ENCODE results near the gene STPG4. TPM values are rescaled to one million over a fixed set of nuclear protein-coding genes. Genes with fewer than 3 reads are reported as not detected.

STPG4 gene
- total RNA-seq, 1 donor from 2014 or later: 0.64 TPM

DNA sequence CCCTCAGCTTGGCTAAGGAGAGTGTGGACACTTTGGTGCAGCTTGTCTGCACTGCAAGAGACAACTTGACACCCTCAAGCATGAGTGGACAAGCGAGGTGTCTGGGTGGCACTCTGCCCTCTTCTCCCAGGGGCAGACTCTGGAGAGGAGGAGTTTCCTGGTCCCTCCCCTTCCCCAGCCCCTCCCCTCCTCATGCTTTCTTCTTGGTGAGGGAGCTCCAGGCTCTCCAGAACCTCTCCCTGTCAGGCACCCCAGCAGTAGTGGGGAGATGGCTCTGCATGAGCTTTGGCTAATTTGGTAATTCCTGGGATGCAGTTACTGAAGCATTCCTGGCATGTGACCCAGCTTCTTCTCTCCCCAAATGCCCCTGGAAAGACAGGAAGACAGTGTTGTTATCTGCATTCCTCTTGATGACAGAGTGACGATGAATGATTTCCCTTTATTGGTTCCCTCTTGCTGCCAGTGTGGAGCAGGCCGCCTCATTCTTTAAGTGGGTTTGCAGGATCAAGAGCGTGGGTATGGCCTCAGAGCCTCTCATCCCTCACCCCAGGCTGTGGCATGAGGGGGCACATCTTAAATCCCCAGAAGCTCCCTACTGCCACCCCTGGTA, 89.2 kb downstream of the STPG4 start:
- no peak overlapping the region for H3K4me3 Mint-ChIP-seq (ENCODE audit: unreplicated experiment)
- peak overlapping the region; percentile 44 for H3K9ac ChIP-seq (ENCODE audit: low read length)
- TF ChIP-seq, protein P1, sequence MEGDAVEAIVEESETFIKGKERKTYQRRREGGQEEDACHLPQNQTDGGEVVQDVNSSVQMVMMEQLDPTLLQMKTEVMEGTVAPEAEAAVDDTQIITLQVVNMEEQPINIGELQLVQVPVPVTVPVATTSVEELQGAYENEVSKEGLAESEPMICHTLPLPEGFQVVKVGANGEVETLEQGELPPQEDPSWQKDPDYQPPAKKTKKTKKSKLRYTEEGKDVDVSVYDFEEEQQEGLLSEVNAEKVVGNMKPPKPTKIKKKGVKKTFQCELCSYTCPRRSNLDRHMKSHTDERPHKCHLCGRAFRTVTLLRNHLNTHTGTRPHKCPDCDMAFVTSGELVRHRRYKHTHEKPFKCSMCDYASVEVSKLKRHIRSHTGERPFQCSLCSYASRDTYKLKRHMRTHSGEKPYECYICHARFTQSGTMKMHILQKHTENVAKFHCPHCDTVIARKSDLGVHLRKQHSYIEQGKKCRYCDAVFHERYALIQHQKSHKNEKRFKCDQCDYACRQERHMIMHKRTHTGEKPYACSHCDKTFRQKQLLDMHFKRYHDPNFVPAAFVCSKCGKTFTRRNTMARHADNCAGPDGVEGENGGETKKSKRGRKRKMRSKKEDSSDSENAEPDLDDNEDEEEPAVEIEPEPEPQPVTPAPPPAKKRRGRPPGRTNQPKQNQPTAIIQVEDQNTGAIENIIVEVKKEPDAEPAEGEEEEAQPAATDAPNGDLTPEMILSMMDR (IDR thresholded peaks at IDR 0.05; ENCODE audit: insufficient read depth, low read depth, low read length): no peak
- no peak for TF ChIP-seq EZH2 (IDR thresholded peaks at IDR 0.05; ENCODE audit: insufficient read depth, low read length)
- H3K9me3 Mint-ChIP-seq (ENCODE audit: unreplicated experiment): peaks cover 1% of the 10 kb centered on the region
- H2AFZ ChIP-seq (ENCODE audit: low read depth, low read length): no peak overlapping the region
- peak overlapping the region; percentile 75 for H3K27ac ChIP-seq (ENCODE audit: low read depth, low read length)
- H3K27me3 Mint-ChIP-seq (ENCODE audit: low read depth, unreplicated experiment): no peaks in the 10 kb centered on the region
- H3K4me1 ChIP-seq (ENCODE audit: insufficient read depth, low read length): peaks cover 54% of the 10 kb centered on the region
- peak overlapping the region; percentile 27 for H3K4me2 ChIP-seq (ENCODE audit: low read length)
- H3K27ac Mint-ChIP-seq (ENCODE audit: unreplicated experiment): peak overlapping the region; percentile 3
- DNase-seq (ENCODE audit: low read depth) (peak; percentile 87), FAIRE-seq (peak; percentile 94)
- peaks cover 15% of the 10 kb centered on the region for H3K36me3 Mint-ChIP-seq (ENCODE audit: low read depth, unreplicated experiment)
- no peaks in the 10 kb centered on the region for H4K20me1 ChIP-seq (ENCODE audit: insufficient read depth, low read length)
- peaks cover 4% of the 10 kb centered on the region for H3K36me3 ChIP-seq (ENCODE audit: insufficient read depth, low read length)
- H3K9me3 ChIP-seq (ENCODE audit: insufficient read depth, low read depth, low read length): no peaks in the 10 kb centered on the region
- H3K4me3 ChIP-seq (ENCODE audit: insufficient read depth, low read depth, low read length): no peak overlapping the region
- no peaks in the 10 kb centered on the region for H3K79me2 ChIP-seq (ENCODE audit: insufficient read depth, low read length)
- H3K27me3 ChIP-seq (ENCODE audit: insufficient read depth, low read length): no peaks in the 10 kb centered on the region
- H3K4me1 Mint-ChIP-seq (ENCODE audit: low read depth, unreplicated experiment): peaks cover 30% of the 10 kb centered on the region

DNA sequence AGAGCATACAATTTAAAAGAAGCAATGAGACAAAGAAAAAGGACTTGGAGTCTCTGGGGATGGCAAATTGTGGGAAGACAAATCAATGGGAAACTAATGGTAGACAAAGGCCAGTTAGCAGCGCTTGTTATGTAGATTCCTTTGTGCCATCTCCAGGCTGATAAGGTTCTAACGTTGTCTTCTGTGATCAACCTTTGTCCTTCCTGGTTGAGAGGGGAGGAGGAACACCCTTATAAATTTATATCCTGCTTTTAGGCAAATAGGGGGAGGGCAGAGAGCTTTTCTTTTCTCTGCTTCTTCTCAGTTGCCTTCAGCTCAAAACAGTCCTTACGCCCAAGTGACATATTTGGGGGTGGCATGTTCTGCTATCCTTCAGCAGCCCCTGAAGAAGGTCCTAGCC, 89.8 kb downstream of the STPG4 start:
- H3K4me2 ChIP-seq (ENCODE audit: low read length): peak overlapping the region; percentile 27
- Mint-ChIP-seq H3K27ac (ENCODE audit: unreplicated experiment) (peak overlapping the region; percentile 3), H3K36me3 (ENCODE audit: low read depth, unreplicated experiment) (peaks cover 15% of the 10 kb centered on the region), H3K27me3 (ENCODE audit: low read depth, unreplicated experiment) (no peaks in the 10 kb centered on the region), H3K4me3 (ENCODE audit: unreplicated experiment) (no peak overlapping the region), H3K9me3 (ENCODE audit: unreplicated experiment) (peaks cover 1% of the 10 kb centered on the region), H3K4me1 (ENCODE audit: low read depth, unreplicated experiment) (peaks cover 28% of the 10 kb centered on the region)
- FAIRE-seq: peak; percentile 9
- no peaks in the 10 kb centered on the region for H3K9me3 ChIP-seq (ENCODE audit: insufficient read depth, low read depth, low read length)
- no peaks in the 10 kb centered on the region for H3K27me3 ChIP-seq (ENCODE audit: insufficient read depth, low read length)
- no peak overlapping the region for H3K4me3 ChIP-seq (ENCODE audit: insufficient read depth, low read depth, low read length)
- peaks cover 49% of the 10 kb centered on the region for H3K4me1 ChIP-seq (ENCODE audit: insufficient read depth, low read length)
- TF ChIP-seq EZH2 (IDR thresholded peaks at IDR 0.05; ENCODE audit: insufficient read depth, low read length): no peak
- TF ChIP-seq, protein P1 (IDR thresholded peaks at IDR 0.05; ENCODE audit: insufficient read depth, low read depth, low read length): no peak
- no peaks in the 10 kb centered on the region for H3K79me2 ChIP-seq (ENCODE audit: insufficient read depth, low read length)
- H4K20me1 ChIP-seq (ENCODE audit: insufficient read depth, low read length): no peaks in the 10 kb centered on the region
- H3K9ac ChIP-seq (ENCODE audit: low read length): peak overlapping the region; percentile 14
- DNase-seq (ENCODE audit: low read depth): no peak
- peaks cover 4% of the 10 kb centered on the region for H3K36me3 ChIP-seq (ENCODE audit: insufficient read depth, low read length)
- H2AFZ ChIP-seq (ENCODE audit: low read depth, low read length): no peak overlapping the region
- peak overlapping the region; percentile 75 for H3K27ac ChIP-seq (ENCODE audit: low read depth, low read length)

DNA sequence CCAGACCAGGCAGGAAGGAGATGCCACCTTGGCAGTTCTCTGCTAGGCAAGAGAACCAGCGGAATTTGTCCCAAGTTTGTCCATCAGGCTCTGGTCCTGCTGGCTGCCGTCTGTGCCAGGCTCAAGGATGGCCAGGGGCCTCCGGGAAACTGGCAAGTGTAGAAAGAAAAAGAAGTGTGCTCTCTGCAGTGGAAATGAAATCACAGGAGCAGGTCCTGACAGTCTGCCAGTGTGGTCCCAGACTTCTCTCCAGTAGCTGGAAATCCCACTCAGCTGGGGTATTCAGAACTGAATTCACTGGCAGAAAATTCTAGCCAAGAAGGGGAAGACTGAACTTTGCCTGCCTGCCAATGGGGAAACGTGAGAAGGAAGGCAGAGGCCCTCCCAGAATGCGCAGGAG, 91.0 kb downstream of the STPG4 start:
- Histone ChIP-seq H3K9ac (ENCODE audit: low read length) (no peak overlapping the region), H3K27me3 (ENCODE audit: insufficient read depth, low read length) (no peaks in the 10 kb centered on the region), H3K4me3 (ENCODE audit: insufficient read depth, low read depth, low read length) (no peak overlapping the region), H3K36me3 (ENCODE audit: insufficient read depth, low read length) (peaks cover 4% of the 10 kb centered on the region), H4K20me1 (ENCODE audit: insufficient read depth, low read length) (no peaks in the 10 kb centered on the region), H3K4me1 (ENCODE audit: insufficient read depth, low read length) (peaks cover 37% of the 10 kb centered on the region), H3K79me2 (ENCODE audit: insufficient read depth, low read length) (no peaks in the 10 kb centered on the region), H3K27ac (ENCODE audit: low read depth, low read length) (no peak overlapping the region), H3K4me2 (ENCODE audit: low read length) (no peak overlapping the region), H2AFZ (ENCODE audit: low read depth, low read length) (no peak overlapping the region), H3K9me3 (ENCODE audit: insufficient read depth, low read depth, low read length) (no peaks in the 10 kb centered on the region)
- H3K9me3 Mint-ChIP-seq (ENCODE audit: unreplicated experiment): peaks cover 1% of the 10 kb centered on the region
- H3K27me3 Mint-ChIP-seq (ENCODE audit: low read depth, unreplicated experiment): no peaks in the 10 kb centered on the region
- DNase-seq (ENCODE audit: low read depth) (no peak), FAIRE-seq (no peak)
- TF ChIP-seq, protein P1 (IDR thresholded peaks at IDR 0.05; ENCODE audit: insufficient read depth, low read depth, low read length): no peak
- no peak for TF ChIP-seq EZH2 (IDR thresholded peaks at IDR 0.05; ENCODE audit: insufficient read depth, low read length)
- no peak overlapping the region for H3K27ac Mint-ChIP-seq (ENCODE audit: unreplicated experiment)
- H3K4me1 Mint-ChIP-seq (ENCODE audit: low read depth, unreplicated experiment): peaks cover 28% of the 10 kb centered on the region
- peak overlapping the region; percentile 45 for H3K4me3 Mint-ChIP-seq (ENCODE audit: unreplicated experiment)
- peaks cover 17% of the 10 kb centered on the region for H3K36me3 Mint-ChIP-seq (ENCODE audit: low read depth, unreplicated experiment)

All from astrocyte (in vitro differentiated cells and primary cell).